Ishikawa (cell line): ENCODE data around the gene ANKRD40.

Experiments
- CEBPB ChIP-seq: IDR thresholded peaks from 2 replicates; pipeline ENCODE4 v1.6.1; 2012
- CREB1 ChIP-seq: IDR thresholded peaks from 2 replicates; pipeline ENCODE4 v1.6.1; 2012; ENCODE audit warnings: low read depth
- EGR1 ChIP-seq: IDR thresholded peaks from 2 replicates; pipeline ENCODE4 v1.6.1; 2012
- EP300 ChIP-seq: IDR thresholded peaks from 2 replicates; pipeline ENCODE4 v1.6.1; 2012; ENCODE audit warnings: borderline replicate concordance
- FOXM1 ChIP-seq: IDR thresholded peaks from 2 replicates; pipeline ENCODE4 v1.6.1; 2012; ENCODE audit warnings: low read depth, borderline replicate concordance
- NFIC ChIP-seq: IDR thresholded peaks from 2 replicates; pipeline ENCODE4 v1.6.1; 2012
- RAD21 ChIP-seq: IDR thresholded peaks from 2 replicates; pipeline ENCODE4 v1.6.1; 2012; ENCODE audit warnings: low read depth
- TAF1 ChIP-seq: IDR thresholded peaks from 2 replicates; pipeline ENCODE4 v1.6.1; 2012; ENCODE audit warnings: low read depth, mild to moderate bottlenecking
- TCF12 ChIP-seq: IDR thresholded peaks from 2 replicates; pipeline ENCODE4 v1.6.1; 2012; ENCODE audit warnings: low read depth
- TEAD4 ChIP-seq: IDR thresholded peaks from 2 replicates; pipeline ENCODE4 v1.6.1; 2012
- YY1 ChIP-seq: IDR thresholded peaks from 2 replicates; pipeline ENCODE4 v1.6.1; 2012; ENCODE audit warnings: low read depth
- ZBTB7A ChIP-seq: IDR thresholded peaks from 2 replicates; pipeline ENCODE4 v1.6.1; 2012; ENCODE audit warnings: low read depth
- TF ChIP-seq, protein P1 (sequence below): IDR thresholded peaks from 2 replicates; pipeline ENCODE4 v1.6.1; 2012
- TF ChIP-seq, protein P2 (sequence below): IDR thresholded peaks from 2 replicates; pipeline ENCODE4 v1.6.1; 2012
- TF ChIP-seq, protein P3 (sequence below): IDR thresholded peaks from 2 replicates; pipeline ENCODE4 v1.6.1; 2012; ENCODE audit warnings: low read depth, mild to moderate bottlenecking

ANKRD40 gene

DNA sequence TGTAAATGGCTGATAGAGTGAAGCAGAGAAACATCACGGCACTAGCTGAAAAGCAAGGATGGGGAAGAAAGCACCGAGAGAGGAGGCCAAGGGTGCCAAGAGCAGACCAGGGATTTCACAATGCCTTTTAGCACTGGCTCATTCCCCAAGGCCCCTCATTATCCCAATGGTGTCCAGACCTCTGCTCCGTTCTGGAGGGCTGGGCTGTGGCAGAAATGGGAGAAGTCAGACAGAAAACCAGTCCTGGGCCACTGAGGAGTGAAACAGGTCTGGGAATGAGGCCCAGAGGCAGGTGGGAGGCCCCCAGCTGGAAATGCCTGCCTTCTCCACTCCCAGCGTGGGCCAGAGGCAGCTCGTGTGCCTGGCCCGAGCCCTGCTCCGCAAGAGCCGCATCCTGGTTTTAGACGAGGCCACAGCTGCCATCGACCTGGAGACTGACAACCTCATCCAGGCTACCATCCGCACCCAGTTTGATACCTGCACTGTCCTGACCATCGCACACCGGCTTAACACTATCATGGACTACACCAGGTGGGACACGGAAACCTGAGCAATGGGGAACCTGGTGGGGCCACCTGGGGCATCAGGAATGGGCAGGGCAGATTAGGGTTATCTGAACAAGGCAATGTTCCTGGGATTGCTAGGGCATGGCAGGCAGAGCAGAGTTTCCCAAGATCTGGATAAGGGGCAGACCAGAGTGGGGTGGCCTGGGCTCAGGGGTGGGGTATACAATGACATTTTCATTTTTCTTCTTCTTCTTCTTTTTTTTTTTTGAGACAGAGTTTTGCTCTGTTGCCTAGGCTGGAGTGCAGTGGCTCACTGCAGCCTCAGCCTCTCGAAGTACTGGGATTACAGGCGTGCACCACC lies 20.3 kb downstream of the ANKRD40 start:
- no peak for TF ChIP-seq TCF12
- TF ChIP-seq CEBPB = peak; percentile 26; the same call in 1 of the 2 replicates
- TF ChIP-seq TEAD4 = no peak
- TF ChIP-seq EGR1 = no peak
- TF ChIP-seq, protein P1, sequence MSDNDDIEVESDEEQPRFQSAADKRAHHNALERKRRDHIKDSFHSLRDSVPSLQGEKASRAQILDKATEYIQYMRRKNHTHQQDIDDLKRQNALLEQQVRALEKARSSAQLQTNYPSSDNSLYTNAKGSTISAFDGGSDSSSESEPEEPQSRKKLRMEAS = peak; percentile 23; the same call in 1 of the 2 replicates

DNA sequence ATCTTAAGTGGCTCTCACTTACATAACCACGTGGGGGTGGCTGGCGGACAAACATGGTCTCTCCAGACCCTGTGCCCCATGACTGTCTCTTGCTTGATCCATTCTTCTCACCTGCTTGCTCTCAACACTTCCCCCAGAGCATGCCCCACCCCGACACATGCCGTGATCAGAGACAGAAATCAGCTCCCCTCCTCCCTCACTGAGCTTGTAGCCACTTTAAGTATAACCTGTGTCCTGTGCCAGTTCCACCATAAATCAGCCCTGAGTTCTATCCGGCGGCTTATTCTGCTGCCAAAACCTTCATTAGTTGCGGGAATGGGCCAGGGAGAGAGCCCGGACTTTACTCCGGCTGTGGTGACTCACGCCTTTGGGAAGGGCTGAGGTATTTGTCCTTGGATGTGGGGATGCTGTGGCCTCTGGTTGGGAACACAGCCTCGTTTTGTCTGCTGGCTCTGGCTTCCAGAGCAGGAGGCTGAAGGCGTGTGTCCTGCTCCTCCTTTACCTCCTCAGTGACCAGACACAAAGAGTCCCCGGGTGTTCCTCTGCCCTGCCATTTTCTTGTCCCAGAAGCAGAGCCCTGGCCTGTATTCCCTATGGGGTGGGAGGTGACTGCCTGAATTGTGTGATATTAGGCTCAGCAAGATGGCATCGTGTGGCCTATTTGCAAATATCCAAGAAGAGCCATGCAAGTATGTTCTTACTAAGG lies 21.1 kb downstream of the ANKRD40 start:
- TF ChIP-seq CREB1 (no peak), TCF12 (peak; percentile 84), CEBPB (no peak; the same call in 1 of the 2 replicates), EP300 (peak; percentile 86), ZBTB7A (no peak), RAD21 (0 out of 2 replicates have a peak, but pooled peaks have one; percentile 4), TEAD4 (peak; percentile 61), EGR1 (no peak), FOXM1 (peak; percentile 63; the same call in 1 of the 2 replicates), NFIC (peak; percentile 88)
- TF ChIP-seq, protein P2, sequence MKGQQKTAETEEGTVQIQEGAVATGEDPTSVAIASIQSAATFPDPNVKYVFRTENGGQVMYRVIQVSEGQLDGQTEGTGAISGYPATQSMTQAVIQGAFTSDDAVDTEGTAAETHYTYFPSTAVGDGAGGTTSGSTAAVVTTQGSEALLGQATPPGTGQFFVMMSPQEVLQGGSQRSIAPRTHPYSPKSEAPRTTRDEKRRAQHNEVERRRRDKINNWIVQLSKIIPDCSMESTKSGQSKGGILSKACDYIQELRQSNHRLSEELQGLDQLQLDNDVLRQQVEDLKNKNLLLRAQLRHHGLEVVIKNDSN = 0 out of 2 replicates have a peak, but pooled peaks have one; percentile 15
- TF ChIP-seq, protein P1 = peak; percentile 54; the same call in 1 of the 2 replicates

DNA sequence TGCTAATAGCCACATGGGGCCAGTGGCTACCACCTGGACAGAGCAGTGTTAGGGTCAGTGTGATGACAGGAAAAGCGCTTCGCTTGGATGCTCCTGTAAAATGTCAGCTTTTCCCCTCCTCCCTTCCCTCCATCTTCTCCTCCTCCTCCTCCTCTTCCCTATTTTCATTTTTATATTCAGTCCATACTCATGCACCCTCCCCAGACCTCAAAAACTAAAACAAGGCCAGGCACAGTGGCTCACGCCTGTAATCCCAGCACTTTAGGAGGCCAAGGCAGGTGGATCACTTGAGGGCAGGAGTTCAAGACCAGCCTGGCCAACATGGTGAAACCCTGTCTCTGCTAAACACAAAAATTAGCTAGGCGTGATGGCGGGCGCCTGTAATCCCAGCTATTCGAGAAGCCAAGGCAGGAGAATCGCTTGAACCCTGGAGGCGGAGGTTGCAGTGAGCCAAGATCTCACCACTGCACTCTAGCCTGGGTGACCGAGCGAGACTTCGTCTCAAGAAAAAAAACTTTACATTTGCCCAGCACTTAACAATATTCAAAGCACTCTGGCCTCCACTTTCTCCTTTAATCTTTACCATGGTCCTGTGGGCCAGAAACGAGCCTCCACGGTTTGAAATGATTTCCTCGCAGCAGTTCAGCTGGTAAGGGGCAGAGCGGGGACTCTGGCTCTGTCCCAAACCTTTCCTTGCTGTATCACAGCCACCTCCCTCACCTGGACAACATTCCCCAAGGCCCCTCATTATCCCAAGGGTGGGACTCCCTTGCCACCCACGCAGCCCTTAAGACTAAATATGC lies 21.8 kb downstream of the ANKRD40 start:
- TF ChIP-seq CREB1 = no peak
- TF ChIP-seq, protein P1 = no peak
- TF ChIP-seq EGR1 = peak; percentile 94
- no peak for TF ChIP-seq FOXM1
- no peak for TF ChIP-seq NFIC
- TF ChIP-seq, protein P3, sequence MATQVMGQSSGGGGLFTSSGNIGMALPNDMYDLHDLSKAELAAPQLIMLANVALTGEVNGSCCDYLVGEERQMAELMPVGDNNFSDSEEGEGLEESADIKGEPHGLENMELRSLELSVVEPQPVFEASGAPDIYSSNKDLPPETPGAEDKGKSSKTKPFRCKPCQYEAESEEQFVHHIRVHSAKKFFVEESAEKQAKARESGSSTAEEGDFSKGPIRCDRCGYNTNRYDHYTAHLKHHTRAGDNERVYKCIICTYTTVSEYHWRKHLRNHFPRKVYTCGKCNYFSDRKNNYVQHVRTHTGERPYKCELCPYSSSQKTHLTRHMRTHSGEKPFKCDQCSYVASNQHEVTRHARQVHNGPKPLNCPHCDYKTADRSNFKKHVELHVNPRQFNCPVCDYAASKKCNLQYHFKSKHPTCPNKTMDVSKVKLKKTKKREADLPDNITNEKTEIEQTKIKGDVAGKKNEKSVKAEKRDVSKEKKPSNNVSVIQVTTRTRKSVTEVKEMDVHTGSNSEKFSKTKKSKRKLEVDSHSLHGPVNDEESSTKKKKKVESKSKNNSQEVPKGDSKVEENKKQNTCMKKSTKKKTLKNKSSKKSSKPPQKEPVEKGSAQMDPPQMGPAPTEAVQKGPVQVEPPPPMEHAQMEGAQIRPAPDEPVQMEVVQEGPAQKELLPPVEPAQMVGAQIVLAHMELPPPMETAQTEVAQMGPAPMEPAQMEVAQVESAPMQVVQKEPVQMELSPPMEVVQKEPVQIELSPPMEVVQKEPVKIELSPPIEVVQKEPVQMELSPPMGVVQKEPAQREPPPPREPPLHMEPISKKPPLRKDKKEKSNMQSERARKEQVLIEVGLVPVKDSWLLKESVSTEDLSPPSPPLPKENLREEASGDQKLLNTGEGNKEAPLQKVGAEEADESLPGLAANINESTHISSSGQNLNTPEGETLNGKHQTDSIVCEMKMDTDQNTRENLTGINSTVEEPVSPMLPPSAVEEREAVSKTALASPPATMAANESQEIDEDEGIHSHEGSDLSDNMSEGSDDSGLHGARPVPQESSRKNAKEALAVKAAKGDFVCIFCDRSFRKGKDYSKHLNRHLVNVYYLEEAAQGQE = no peak
- no peak for TF ChIP-seq TEAD4

DNA sequence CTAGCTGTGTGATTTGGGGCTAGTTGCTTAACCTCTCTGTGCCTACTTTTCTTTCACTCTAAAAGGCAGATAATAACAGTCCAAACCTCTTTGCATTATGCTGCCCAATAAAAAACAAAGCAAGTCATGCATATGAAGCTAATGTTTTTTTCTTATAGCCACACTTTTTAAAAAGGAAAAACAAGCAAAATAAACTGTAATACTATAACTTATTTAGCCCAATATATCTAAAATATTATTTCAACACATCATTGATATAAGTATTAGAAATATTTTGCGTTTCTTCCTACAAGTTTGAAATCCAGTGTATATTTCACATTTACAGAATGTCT lies 22.4 kb downstream of the ANKRD40 start:
- TF ChIP-seq, protein P3 = no peak
- TF ChIP-seq, protein P2 = no peak
- TF ChIP-seq EP300 = no peak
- no peak for TF ChIP-seq TCF12
- no peak for TF ChIP-seq CREB1
- TF ChIP-seq RAD21 = no peak
- TF ChIP-seq ZBTB7A = no peak
- TF ChIP-seq FOXM1 = no peak
- TF ChIP-seq TAF1 = no peak
- TF ChIP-seq, protein P1 = no peak
- no peak for TF ChIP-seq EGR1
- TF ChIP-seq TEAD4 = no peak
- no peak for TF ChIP-seq NFIC
- no peak for TF ChIP-seq CEBPB
- no peak for TF ChIP-seq YY1
